Small intestine (tissue), 7 donors: ENCODE data around the gene ULK1. TPM values are rescaled to one million over a fixed set of nuclear protein-coding genes. Genes with fewer than 3 reads are reported as not detected.

Experiments used
- DNase-seq, 2 donors: peaks; one replicate each; pipeline versions ENCODE4 v3.0.0 to v3.0.0-alpha.2; 2013
- FAIRE-seq: peaks from 2 replicates; lab custom pipeline; 2012; peaks lifted over from hg19 to GRCh38; lab: Jason Lieb, UNC
- H3K27ac ChIP-seq, 3 donors: one replicate each; pipeline ENCODE4 v1.5.1; 2013; ENCODE audit warnings: low read length in 2 of 3, mild to moderate bottlenecking in 2 of 3, control low read depth in 1 of 3, inconsistent platforms in 1 of 3, low read depth in 1 of 3, moderate library complexity in 1 of 3
- H3K27me3 ChIP-seq, 3 donors: one replicate each; pipeline ENCODE4 v1.6.1; 2013; ENCODE audit warnings: low read length in 3 of 3, inconsistent platforms in 1 of 3; ENCODE audit not compliant: control insufficient read depth in 3 of 3, insufficient read depth in 3 of 3
- H3K36me3 ChIP-seq, 3 donors: one replicate each; pipeline ENCODE4 v1.6.1; 2013; ENCODE audit warnings: low read length in 3 of 3, inconsistent platforms in 1 of 3, low read depth in 1 of 3, mild to moderate bottlenecking in 1 of 3, moderate library complexity in 1 of 3; ENCODE audit not compliant: control insufficient read depth in 3 of 3, insufficient read depth in 2 of 3
- H3K4me1 ChIP-seq, 3 donors: one replicate each; pipeline ENCODE4 v1.6.1; 2013; ENCODE audit warnings: low read length in 2 of 3, inconsistent platforms in 1 of 3, low read depth in 1 of 3, mild to moderate bottlenecking in 1 of 3, moderate library complexity in 1 of 3; ENCODE audit not compliant: control insufficient read depth in 3 of 3, insufficient read depth in 2 of 3
- H3K4me3 ChIP-seq, 3 donors: one replicate each; pipeline ENCODE4 v1.5.1; 2013; ENCODE audit warnings: low read length in 3 of 3, control low read depth in 1 of 3, inconsistent platforms in 1 of 3, low read depth in 1 of 3, mild to moderate bottlenecking in 1 of 3, moderate library complexity in 1 of 3
- H3K9me3 ChIP-seq, 2 donors: one replicate each; pipeline ENCODE4 v1.6.1; 2013; ENCODE audit warnings: low read depth in 1 of 2, low read length in 1 of 2; ENCODE audit not compliant: control insufficient read depth in 2 of 2, insufficient read depth in 1 of 2
- WGBS, 3 donors: extraction: QIAGEN DNeasy Blood & Tissue Kit; methylation state at CpG; one replicate each; pipeline ENCODE4 v1.1.7; 2013; 5-methylcytosine and 5-hydroxymethylcytosine counted together
- polyA plus RNA-seq, 4 donors: library from polyadenylated mRNA; stranded (reverse) in 3 of 4; unstranded in 1 of 4; fragments of 200-250 nt in 3 of 4; fragments of 120-200 nt in 1 of 4; gene quantifications; one replicate each; pipeline versions ENCODE4 v1.2.1 to v1.2.3, GENCODE V29; 2013
- donor health status: healthy with polysubstance abuse.
- donor health status: control.
- donor health status: control.
- donor health status: Bipolar disorder and iron deficiency.
- donor health status: healthy.

Gene ULK1
- polyA plus RNA-seq, 4 donors = 11.3 to 30.0 (median 12.5) TPM

DNA sequence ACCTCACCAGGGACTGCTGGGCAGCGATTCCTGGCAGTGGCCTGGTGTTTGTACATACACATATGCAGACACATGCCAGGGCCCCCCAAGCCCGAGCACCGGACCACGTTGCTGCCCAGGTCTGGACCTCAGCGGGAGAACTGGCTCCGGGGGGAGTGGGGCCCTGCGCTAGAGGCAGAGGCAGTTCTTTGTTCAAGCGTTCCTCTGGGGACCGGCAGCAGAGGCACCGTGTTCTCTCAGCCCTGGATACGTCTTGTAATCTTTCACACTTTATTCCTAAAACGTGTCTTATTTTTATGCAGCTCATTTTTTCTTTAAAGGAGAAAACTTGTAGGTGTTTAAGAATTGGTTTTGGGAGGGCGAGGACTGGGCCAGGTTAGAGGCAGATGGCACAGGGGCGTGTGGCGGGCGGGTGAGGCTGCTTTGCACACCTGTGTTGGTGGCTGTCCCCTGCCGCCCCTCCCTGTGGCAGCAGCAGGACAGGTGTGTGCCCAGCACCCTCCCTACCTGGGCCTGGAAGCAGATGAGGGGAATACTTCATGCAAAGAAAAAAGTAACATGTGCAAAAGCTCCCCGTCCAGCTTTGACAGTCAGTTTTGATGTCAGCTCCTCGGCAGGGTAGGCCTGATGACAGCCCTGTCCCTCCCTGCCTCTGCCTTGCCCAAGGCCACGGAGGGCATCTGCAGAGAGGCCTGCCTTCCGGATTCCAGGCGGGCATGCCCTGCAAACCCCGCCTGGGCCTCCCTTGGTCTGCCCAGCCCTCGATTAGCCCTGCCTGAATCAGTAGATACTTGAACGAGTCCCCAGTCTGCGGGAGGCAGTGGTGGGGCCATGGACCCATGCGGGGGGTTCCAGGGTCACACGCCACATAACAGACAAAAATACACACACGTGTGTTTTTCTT is 27.7 kb downstream of the ULK1 start:
- H3K27me3 ChIP-seq = no peaks in the 10 kb centered on the region
- peaks cover 0 to 54% (median 0%) of the 10 kb centered on the region in 3 donors for H3K36me3 ChIP-seq
- no peak overlapping the region for H3K27ac ChIP-seq
- no peak for FAIRE-seq
- no peak overlapping the region for H3K4me3 ChIP-seq
- peaks cover 0 to 2% of the 10 kb centered on the region in 2 donors for H3K9me3 ChIP-seq
- H3K4me1 ChIP-seq = no peaks in the 10 kb centered on the region
- WGBS, 3 donors = 79 to 81% (median 80%) methylated on average over 28 to 29 of the region's 29 CpGs
- DNase-seq = no peak

DNA sequence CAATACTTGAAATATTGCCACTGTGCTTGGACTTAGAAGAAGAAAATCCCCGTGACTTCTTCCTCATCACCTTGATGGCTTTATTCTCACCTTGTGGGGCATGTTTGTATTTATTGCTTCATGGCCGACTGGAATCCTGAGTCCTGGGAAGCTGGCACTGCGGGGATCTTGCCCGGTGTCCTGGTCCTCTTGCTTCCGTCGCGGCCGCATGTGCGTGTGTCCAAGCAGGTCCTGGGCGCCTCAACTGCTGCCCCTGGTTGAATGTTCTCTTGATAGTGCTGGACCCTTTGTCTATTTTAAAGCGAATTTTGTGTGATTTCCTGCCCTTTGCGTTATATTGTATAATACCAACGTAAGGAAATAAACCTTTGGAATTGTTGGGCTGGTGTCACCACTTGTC is 28.4 kb downstream of the ULK1 start:
- DNase-seq (no peak), FAIRE-seq (no peak)
- Histone ChIP-seq H3K4me1 (no peaks in the 10 kb centered on the region), H3K27me3 (no peaks in the 10 kb centered on the region), H3K9me3 (peaks cover 0 to 4% of the 10 kb centered on the region in 2 donors), H3K27ac (peak overlapping the region in 1 of 3 donors; percentile 57), H3K36me3 (peaks cover 0 to 47% (median 0%) of the 10 kb centered on the region in 3 donors), H3K4me3 (no peak overlapping the region)
- 88 to 91% (median 90%) methylated on average over 13 of the region's 13 CpGs for WGBS, 3 donors

DNA sequence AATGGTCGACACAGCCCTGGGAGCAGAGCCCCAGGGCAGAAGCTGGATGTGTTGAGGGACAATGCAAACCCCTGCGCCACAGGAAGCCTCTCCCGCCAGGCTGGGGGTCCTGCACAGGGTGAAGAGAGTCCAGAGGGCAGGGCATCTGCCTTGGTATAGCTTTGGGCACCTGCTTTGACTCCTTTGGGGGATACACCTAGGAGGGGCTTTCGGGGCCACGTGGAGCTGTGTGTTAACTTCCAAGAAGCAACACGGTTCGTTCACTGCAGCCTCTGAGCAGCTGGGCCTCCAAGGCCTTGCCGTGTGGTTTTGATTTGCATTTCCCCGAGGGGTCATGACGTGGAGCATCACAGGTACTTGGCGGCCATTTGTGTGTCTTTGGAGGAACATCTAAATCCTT is 28.8 kb downstream of the ULK1 start:
- no peak for FAIRE-seq
- H3K9me3 ChIP-seq = peaks cover 0 to 4% of the 10 kb centered on the region in 2 donors
- H3K36me3 ChIP-seq = peaks cover 0 to 42% (median 0%) of the 10 kb centered on the region in 3 donors
- 80 to 84% (median 83%) methylated on average over 11 of the region's 11 CpGs for WGBS, 3 donors
- no peaks in the 10 kb centered on the region for H3K4me1 ChIP-seq
- H3K4me3 ChIP-seq = no peak overlapping the region
- H3K27ac ChIP-seq = peak overlapping the region in 1 of 3 donors; percentile 57
- no peaks in the 10 kb centered on the region for H3K27me3 ChIP-seq
- no peak for DNase-seq

DNA sequence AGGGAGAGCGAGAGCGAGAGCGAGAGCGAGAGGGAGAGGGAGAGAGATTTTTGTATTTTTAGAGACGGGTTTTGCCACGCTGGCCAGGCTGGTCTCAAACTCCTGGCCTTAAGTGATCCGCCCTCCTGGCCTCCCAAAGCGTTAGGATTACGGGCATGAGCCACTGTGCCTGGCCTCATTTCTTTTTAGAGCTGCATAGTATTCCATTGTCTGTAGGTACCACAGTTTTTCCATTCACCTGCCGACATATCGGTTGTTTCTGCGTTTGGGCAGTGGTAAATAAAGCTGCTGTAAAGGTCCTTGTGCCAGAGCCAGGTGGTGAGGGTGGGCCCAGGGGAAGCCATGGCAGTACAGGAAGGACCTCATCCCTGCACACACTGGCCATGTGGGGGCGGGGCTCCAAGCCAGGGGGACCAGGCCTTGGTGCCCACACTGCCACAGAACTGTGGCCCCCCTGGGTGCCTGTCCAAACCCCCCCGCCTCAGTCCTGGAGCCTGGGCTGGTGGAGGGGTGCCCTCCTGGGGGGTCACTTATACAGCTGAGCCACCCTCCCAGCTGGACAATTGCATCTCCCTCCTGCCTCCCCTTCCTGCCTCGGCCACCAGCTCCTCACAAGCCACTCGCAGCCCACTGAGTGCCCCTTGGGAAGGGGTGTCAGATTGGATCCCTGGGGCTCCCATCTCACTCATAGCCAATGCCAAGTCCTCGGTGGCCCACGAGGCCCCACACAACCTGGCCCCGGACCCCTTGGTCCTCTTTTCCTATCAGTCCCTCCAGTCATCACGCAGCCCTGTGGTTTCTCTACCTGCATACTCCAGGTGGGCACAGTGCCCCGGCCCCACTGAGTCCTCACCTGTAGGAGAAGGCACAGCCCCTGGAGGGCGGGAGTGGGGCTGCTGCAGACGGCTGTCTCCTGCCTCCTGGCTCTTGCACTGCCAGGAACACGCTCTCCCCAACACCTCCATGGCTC is 33.0 kb downstream of the ULK1 start:
- 78 to 90% (median 90%) methylated on average over 21 to 23 of the region's 24 CpGs for WGBS, 3 donors
- Histone ChIP-seq H3K4me1 (peaks cover 0 to 8% (median 2%) of the 10 kb centered on the region in 3 donors), H3K4me3 (no peak overlapping the region), H3K27me3 (no peaks in the 10 kb centered on the region), H3K9me3 (peaks cover 0 to 4% of the 10 kb centered on the region in 2 donors), H3K27ac (no peak overlapping the region), H3K36me3 (peaks cover 0 to 20% (median 2%) of the 10 kb centered on the region in 3 donors)
- FAIRE-seq (no peak), DNase-seq (no peak)

DNA sequence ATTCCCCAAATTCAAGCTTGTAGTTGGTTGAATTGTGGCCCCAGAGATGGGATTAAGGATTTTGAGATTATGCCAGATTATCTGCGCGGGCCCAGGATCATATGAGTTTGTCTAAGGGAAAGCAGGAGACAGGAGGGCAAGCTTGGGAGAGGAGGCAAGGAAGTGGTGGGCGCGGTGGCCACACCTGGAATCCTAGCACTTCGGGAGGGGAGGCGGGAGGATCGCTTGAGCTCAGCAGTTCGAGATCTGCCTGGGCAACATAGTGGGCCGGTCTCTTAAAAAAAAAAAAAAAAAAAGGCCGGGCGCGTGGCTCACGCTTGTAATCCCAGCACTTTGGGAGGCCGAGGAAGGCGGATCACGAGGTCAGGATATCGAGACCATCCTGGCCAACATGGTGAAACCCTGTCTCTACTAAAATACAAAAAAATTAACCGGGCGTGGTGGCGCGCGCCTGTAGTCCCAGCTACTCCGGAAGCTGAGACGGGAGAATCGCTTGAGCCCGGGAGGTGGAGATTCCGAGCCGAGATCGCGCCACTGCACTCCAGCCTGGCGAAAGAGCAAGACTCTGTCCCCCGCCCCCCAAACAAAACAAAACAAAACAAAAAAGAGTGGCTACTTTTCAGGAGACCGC is 33.8 kb downstream of the ULK1 start:
- H3K4me3 ChIP-seq = peak overlapping the region; percentile 47 to 91 (median 61)
- DNase-seq (no peak), FAIRE-seq (no peak)
- H3K27ac ChIP-seq = peak overlapping the region in 1 of 3 donors; percentile 78
- peaks cover under 1 to 24% (median 2%) of the 10 kb centered on the region in 3 donors for H3K36me3 ChIP-seq
- H3K27me3 ChIP-seq = no peaks in the 10 kb centered on the region
- peaks cover 0 to 4% of the 10 kb centered on the region in 2 donors for H3K9me3 ChIP-seq
- WGBS, 3 donors = 17 to 25% (median 18%) methylated on average over 29 to 33 of the region's 33 CpGs
- H3K4me1 ChIP-seq = peaks cover 0 to 8% (median 2%) of the 10 kb centered on the region in 3 donors

DNA sequence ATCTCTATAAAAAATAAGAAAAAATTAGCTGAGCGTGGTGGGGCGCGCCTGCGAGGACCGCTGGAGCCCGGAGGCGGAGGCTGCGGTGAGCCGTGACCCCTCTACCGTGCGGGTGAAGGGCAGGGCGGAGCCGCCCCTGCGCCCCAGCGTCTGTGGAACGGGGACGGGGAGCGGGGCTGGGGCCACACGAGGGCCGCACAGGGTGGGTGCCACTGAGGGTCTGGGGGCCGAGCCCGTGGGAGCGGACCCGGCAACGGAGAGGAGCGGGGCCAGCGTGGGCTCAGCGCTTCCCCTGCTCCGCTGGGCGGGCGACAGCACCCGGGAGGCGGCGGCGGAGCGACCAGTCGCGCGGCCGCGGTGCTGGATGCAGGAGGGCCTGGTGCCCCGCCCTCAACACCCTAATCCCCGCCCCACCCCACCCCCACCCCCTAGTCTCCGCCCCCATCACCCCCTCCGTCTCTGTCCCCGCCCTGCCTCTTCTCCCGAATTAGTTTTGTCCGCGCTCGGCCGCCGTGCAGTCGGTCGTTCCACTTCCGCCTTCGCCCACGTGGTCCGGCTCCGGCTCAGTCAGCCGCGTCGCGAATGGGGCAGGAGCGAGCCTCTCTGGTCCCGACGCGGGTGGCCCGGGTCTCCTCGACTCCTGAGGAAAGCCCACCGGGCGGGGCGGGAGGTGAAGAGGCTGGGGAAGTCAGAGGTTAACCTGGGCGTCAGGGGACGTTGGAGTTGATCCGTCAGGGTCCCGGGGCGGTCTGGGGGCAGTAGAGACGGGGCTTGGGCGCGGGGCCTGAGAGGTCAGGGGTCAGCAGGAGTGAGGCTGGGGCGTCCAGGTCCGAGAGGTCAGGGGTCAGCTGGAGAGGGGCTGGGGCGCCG is 34.5 kb downstream of the ULK1 start, which contains the start of gene PUS1:
Gene PUS1, plus strand, starts transcription at position 566 of the 870 bp plus-strand sequence. CDS start 447 bp downstream, outside the sequence.
- 1% methylated on average over 65 to 84 of the region's 84 CpGs for whole genome bisulfite sequencing, 3 donors
- H3K27me3 ChIP-seq = no peaks in the 10 kb centered on the region
- peak within 1 kb of the TSS; percentile 88 to 93 (median 91) for H3K4me3 ChIP-seq
- peaks cover 0 to 8% (median 2%) of the 10 kb centered on the region in 3 donors for H3K4me1 ChIP-seq
- DNase-seq = peak; percentile 95
- peaks cover 0 to 4% of the 10 kb centered on the region in 2 donors for H3K9me3 ChIP-seq
- peaks cover 2 to 31% (median 7%) of the 10 kb centered on the region in 3 donors for H3K36me3 ChIP-seq
- H3K27ac ChIP-seq = peak within 1 kb of the TSS in 2 of 3 donors; percentile 73 to 78
- FAIRE-seq = no peak
